Nephron (organoid): ENCODE results near the gene ERN2.

Source experiments
- H3K27ac Mint-ChIP-seq, 3 experiments: 2 replicates each; pipeline ENCODE4 v1.8.0; 2020; ENCODE audit warnings: mixed read lengths in 3 of 3, mild to moderate bottlenecking in 2 of 3, moderate library complexity in 1 of 3
- H3K27me3 Mint-ChIP-seq: 2 replicates; pipeline ENCODE4 v1.8.0; 2021; ENCODE audit warnings: low read depth, mild to moderate bottlenecking, moderate library complexity, mixed read lengths
- H3K36me3 Mint-ChIP-seq: 2 replicates; pipeline ENCODE4 v1.8.0; 2020; ENCODE audit warnings: low read depth, mixed read lengths
- H3K4me1 Mint-ChIP-seq: 2 replicates; pipeline ENCODE4 v1.8.0; 2020; ENCODE audit warnings: mixed read lengths
- H3K4me3 Mint-ChIP-seq, 3 experiments: 2 replicates each; pipeline ENCODE4 v1.8.0; 2020; ENCODE audit warnings: mild to moderate bottlenecking in 3 of 3, mixed read lengths in 3 of 3, moderate library complexity in 2 of 3
- H3K9me3 Mint-ChIP-seq: 2 replicates; pipeline ENCODE4 v1.8.0; 2020; ENCODE audit warnings: mixed read lengths
- TF ChIP-seq, protein P1 (sequence below), 3 experiments: fragments of 200-600 bp; sonication (generic); IDR thresholded peaks; one replicate each; pipeline ENCODE4 v1.5.0; 2021; ENCODE audit warnings: antibody characterized with exemption in 3 of 3; ENCODE audit not compliant: unreplicated experiment in 3 of 3

The ERN2 gene

DNA sequence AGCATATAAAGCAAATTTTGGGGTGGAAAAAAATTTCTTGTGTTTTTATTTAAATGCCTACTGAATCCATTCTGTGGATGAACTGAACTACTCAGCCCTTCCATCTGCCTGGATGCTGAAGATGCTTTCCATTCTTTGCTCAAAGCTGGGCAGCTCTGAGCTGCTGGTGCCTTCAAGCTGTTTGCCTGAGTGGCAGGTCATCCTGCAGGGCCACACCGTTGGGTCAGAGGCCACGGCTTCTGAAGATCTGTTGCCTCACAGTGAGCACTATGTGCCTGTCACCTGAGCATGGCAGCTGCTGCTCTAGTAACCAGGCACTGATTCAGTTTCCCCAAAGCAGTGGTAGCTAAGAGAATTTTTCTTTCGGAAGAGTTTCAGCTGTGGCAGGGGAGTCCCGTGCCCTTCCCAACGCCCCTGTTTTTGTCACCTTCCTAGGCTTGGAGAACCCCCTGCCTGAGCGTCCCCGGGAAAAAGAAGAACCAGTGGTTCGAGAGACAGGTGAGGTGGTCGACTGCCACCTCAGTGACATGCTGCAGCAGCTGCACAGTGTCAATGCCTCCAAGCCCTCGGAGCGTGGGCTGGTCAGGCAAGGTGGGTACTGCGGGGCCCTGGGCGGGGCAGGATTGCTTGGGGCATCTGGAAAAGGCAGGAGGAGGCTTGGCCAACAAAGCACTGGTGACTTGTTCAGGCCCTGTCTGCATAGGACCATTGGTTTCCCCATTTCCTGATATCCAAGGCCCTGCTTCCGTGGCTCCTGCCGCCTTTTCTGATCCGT, 25.8 kb downstream of the ERN2 start:
- no peaks in the 10 kb centered on the region for H3K27me3 Mint-ChIP-seq

DNA sequence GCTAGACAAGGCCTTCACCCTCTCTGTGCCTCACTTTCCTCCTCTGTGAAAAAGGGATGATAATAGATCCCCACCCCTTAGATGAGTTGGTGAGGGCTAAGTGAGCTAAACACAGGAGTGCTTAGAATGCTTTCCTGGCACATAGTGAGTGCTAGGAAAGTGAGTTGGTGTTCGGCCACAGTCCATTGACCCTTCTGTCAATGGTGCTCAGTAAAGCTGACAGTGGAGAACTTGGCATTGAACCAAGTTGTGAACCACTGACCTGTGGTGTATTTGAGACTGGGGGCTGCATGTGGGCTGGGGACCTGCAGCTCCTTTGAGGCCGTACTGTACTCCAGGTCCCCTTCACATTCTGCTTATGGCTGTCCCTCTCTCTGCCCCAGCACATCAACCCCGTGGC, 29.5 kb downstream of the ERN2 start:
- TF ChIP-seq, protein P1, sequence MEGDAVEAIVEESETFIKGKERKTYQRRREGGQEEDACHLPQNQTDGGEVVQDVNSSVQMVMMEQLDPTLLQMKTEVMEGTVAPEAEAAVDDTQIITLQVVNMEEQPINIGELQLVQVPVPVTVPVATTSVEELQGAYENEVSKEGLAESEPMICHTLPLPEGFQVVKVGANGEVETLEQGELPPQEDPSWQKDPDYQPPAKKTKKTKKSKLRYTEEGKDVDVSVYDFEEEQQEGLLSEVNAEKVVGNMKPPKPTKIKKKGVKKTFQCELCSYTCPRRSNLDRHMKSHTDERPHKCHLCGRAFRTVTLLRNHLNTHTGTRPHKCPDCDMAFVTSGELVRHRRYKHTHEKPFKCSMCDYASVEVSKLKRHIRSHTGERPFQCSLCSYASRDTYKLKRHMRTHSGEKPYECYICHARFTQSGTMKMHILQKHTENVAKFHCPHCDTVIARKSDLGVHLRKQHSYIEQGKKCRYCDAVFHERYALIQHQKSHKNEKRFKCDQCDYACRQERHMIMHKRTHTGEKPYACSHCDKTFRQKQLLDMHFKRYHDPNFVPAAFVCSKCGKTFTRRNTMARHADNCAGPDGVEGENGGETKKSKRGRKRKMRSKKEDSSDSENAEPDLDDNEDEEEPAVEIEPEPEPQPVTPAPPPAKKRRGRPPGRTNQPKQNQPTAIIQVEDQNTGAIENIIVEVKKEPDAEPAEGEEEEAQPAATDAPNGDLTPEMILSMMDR (IDR thresholded peaks at IDR 0.05; ENCODE audit: unreplicated experiment in 3 of 3), result no peak

More for the DNA sequence above, 25.8 kb downstream of the ERN2 start:
- no peaks in the 10 kb centered on the region for H3K9me3 Mint-ChIP-seq
- H3K4me3 Mint-ChIP-seq, result no peak overlapping the region
- no peaks in the 10 kb centered on the region for H3K4me1 Mint-ChIP-seq
- no peak overlapping the region for H3K27ac Mint-ChIP-seq
- TF ChIP-seq, protein P1 (IDR thresholded peaks at IDR 0.05; ENCODE audit: unreplicated experiment in 3 of 3), result no peak
- peaks cover 57% of the 10 kb centered on the region for H3K36me3 Mint-ChIP-seq

DNA sequence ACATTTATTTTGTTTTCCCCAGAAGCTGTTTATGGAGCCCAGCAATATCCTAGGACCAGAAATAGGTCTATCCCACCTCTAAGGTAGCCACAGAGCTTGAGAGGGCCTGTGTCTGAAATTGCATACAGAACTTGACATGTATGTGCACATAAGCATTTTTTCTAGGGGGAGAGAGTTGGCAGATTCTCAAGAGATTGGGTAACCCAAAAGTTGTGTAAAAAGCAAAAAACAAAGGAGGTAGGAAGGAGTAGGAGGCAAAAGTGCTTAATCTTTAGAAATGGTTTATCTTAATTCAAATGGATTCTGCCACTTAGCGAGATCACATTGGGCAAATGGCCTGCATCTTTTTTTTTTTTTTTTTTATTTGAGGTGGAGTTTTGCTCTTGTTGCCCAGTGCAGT, 30.8 kb downstream of the ERN2 start:
- no peak overlapping the region for H3K27ac Mint-ChIP-seq

More for the DNA sequence above, 29.5 kb downstream of the ERN2 start:
- no peaks in the 10 kb centered on the region for H3K27me3 Mint-ChIP-seq
- no peak overlapping the region for H3K4me3 Mint-ChIP-seq
- no peaks in the 10 kb centered on the region for H3K9me3 Mint-ChIP-seq
- peaks cover 22% of the 10 kb centered on the region for H3K4me1 Mint-ChIP-seq
- H3K36me3 Mint-ChIP-seq, result peaks cover 54% of the 10 kb centered on the region
- no peak overlapping the region for H3K27ac Mint-ChIP-seq

DNA sequence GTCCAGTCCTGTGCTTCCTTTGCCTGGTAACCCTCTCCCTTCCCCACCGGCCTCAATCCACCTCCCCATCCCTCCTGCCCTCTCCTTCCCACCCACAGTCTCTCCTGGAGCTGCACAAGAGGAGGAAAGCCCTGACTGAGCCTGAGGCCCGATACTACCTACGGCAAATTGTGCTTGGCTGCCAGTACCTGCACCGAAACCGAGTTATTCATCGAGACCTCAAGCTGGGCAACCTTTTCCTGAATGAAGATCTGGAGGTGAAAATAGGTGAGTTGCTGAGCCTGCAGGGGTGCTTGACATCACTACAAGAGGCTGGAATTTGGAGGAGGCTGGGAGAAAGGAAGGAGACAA, 33.1 kb downstream of the ERN2 start:
- Mint-ChIP-seq H3K9me3 (no peaks in the 10 kb centered on the region), H3K27me3 (no peaks in the 10 kb centered on the region), H3K27ac (no peak overlapping the region), H3K4me1 (peaks cover 22% of the 10 kb centered on the region), H3K4me3 (peak overlapping the region; percentile 90 to 94 (median 91)), H3K36me3 (peaks cover 26% of the 10 kb centered on the region)
- TF ChIP-seq, protein P1 (IDR thresholded peaks at IDR 0.05; ENCODE audit: unreplicated experiment in 3 of 3), result no peak

More for the DNA sequence above, 30.8 kb downstream of the ERN2 start:
- TF ChIP-seq, protein P1 (IDR thresholded peaks at IDR 0.05; ENCODE audit: unreplicated experiment in 3 of 3), result no peak
- no peaks in the 10 kb centered on the region for H3K27me3 Mint-ChIP-seq
- peaks cover 22% of the 10 kb centered on the region for H3K4me1 Mint-ChIP-seq
- no peaks in the 10 kb centered on the region for H3K9me3 Mint-ChIP-seq
- H3K4me3 Mint-ChIP-seq, result no peak overlapping the region
- peaks cover 41% of the 10 kb centered on the region for H3K36me3 Mint-ChIP-seq

DNA sequence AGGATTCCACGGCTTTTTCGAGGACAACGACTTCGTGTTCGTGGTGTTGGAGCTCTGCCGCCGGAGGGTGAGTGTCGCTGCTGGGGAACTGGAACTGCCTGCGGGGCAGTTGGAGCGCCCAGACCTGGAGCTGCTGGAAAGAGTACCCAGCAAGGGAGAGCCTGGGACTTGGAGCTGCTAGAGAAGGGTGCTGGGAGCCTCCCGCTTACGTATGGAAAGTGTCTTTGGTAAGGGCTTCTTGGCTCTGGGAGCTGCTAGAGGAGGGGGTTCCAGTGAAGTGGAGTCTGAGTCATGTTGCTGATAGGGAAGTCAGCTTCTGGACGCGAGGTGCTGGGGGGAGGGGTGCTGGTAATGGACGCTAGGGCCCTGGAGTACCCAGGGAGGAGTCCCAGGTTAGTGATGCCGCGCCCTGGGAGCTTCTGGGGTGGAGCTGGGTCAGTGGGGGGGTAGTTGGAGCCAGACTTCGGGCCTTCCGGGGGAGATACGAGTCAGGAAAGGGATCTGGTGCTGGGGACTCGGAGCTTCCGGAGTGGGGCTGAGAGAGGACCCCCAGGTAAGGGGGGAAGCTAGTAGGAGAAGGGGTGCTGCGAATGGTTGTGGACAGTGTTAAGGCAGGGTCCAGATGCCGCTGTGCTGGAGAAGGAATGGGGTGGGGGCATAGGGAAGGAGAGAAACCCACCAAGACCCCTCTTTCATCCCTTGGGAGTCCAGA, 33.6 kb downstream of the ERN2 start:
- Mint-ChIP-seq H3K4me1 (peaks cover 23% of the 10 kb centered on the region), H3K27ac (peak overlapping the region in 2 of 3 experiments; percentile 58 to 63), H3K36me3 (peaks cover 26% of the 10 kb centered on the region), H3K4me3 (peak overlapping the region; percentile 90 to 94 (median 91)), H3K27me3 (no peaks in the 10 kb centered on the region), H3K9me3 (no peaks in the 10 kb centered on the region)
- TF ChIP-seq, protein P1 (IDR thresholded peaks at IDR 0.05; ENCODE audit: unreplicated experiment in 3 of 3), result no peak
